HUES48 (cell line): ENCODE measurements around the gene FKBP15.
"Not testable (repeated sequence)": the region's sequence is repeated elsewhere in the genome, so short reads cannot be mapped to it uniquely, and the experiment has no call there.

Experiments
- H3K27ac ChIP-seq: one replicate; pipeline ENCODE4 v1.7.0; 2013; ENCODE audit warnings: low read depth, low read length, inconsistent platforms
- H3K27me3 ChIP-seq: 2 replicates; pipeline ENCODE4 v1.6.1; 2013; ENCODE audit warnings: mild to moderate bottlenecking, low read length; ENCODE audit not compliant: control insufficient read depth, insufficient read depth
- H3K36me3 ChIP-seq: 2 replicates; pipeline ENCODE4 v1.6.1; 2013; ENCODE audit warnings: low read length; ENCODE audit not compliant: control insufficient read depth, insufficient read depth
- H3K4me1 ChIP-seq: 2 replicates; pipeline ENCODE4 v1.6.1; 2013; ENCODE audit warnings: mild to moderate bottlenecking, low read length; ENCODE audit not compliant: control insufficient read depth, insufficient read depth
- H3K4me3 ChIP-seq: 2 replicates; pipeline ENCODE4 v1.5.1; 2013; ENCODE audit warnings: mild to moderate bottlenecking, low read depth, low read length
- H3K9ac ChIP-seq: 2 replicates; pipeline ENCODE4 v1.6.1; 2013; ENCODE audit warnings: mild to moderate bottlenecking, low read depth, low read length, moderate library complexity
- H3K9me3 ChIP-seq: 2 replicates; pipeline ENCODE4 v1.6.1; 2013; ENCODE audit warnings: low read length; ENCODE audit not compliant: control insufficient read depth, insufficient read depth

Gene FKBP15

DNA sequence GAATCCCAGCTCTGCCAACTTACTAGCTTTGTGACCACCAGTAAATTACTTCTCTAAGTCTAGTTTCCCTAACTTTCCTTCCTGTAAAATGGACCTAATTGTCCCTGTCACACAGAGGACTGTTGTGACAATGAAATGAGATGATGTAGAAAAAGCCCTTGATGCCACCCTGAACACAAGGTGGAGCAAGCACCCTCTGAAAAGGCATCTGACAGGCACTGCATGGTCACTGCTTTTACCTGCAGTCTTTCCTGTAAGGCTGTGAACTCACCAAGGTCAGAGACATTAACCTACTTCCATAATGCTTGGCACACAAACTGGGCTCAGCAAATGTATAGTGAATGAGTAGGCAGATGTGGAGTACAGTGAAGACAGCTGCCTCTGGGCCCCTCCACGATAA is 64.2 kb downstream of the FKBP15 start:
- H3K9ac ChIP-seq: no peak overlapping the region
- H3K27me3 ChIP-seq: peaks cover 9% of the 10 kb centered on the region
- H3K9me3 ChIP-seq: no peaks in the 10 kb centered on the region
- no peak overlapping the region for H3K27ac ChIP-seq
- peaks cover 16% of the 10 kb centered on the region for H3K4me1 ChIP-seq
- H3K36me3 ChIP-seq: peaks cover 3% of the 10 kb centered on the region; the same call in 1 of the 2 replicates
- no peak overlapping the region for H3K4me3 ChIP-seq

DNA sequence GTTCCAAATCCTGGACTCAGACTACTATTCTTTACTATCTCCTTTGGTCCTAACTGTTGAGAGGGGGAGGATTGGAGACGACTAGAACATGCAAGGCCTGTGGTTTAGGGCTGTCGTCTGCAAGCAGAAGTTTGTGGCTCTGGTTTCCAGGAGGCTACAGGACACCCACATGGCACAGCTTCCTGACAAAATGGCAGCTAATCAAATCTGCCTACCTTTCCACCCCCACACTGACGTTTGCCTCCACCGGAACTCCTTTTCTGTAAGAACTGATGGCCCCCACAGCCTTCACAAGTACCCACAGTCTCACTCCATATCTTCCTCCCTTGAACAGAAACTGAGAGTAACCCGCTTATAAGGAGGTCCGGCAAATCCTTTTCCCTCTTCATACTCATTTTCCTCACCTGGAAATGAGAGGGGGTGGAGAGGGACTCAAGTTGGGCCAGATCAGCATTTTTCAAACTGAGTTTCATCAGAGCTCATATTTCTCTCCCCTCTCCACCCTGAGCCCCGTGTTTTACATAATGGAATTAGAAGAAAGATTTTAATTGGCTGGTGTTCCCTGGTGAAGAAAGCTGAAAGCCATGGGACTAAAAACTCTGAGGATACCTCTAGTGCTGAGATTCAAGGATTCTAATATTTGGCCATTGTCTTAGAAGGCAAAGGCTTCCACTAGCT is 65.0 kb downstream of the FKBP15 start:
- no peaks in the 10 kb centered on the region for H3K9me3 ChIP-seq
- H3K4me1 ChIP-seq: peaks cover 9% of the 10 kb centered on the region
- no peak overlapping the region for H3K4me3 ChIP-seq
- no peak overlapping the region for H3K27ac ChIP-seq
- peaks cover 15% of the 10 kb centered on the region for H3K27me3 ChIP-seq
- H3K36me3 ChIP-seq: no peaks in the 10 kb centered on the region
- no peak overlapping the region for H3K9ac ChIP-seq

GRCh38 chr9:113154946-113155345 is 66.1 kb downstream of the FKBP15 start:
- Histone ChIP-seq H3K27me3 (peaks cover 15% of the 10 kb centered on the region), H3K9ac (no peak overlapping the region), H3K27ac (no peak overlapping the region), H3K9me3 (no peaks in the 10 kb centered on the region), H3K36me3 (no peaks in the 10 kb centered on the region), H3K4me3 (no peak overlapping the region), H3K4me1 (no peaks in the 10 kb centered on the region; the same call in 1 of the 2 replicates)

GRCh38 chr9:113154471-113154870 is 66.6 kb downstream of the FKBP15 start:
- Histone ChIP-seq H3K9ac (no peak overlapping the region), H3K4me1 (no peaks in the 10 kb centered on the region; the same call in 1 of the 2 replicates), H3K9me3 (no peaks in the 10 kb centered on the region), H3K4me3 (no peak overlapping the region), H3K27me3 (peaks cover 15% of the 10 kb centered on the region), H3K36me3 (no peaks in the 10 kb centered on the region), H3K27ac (no peak overlapping the region)

GRCh38 chr9:113153599-113153998 is 67.5 kb downstream of the FKBP15 start:
- Histone ChIP-seq H3K27ac (no peak overlapping the region), H3K4me1 (no peaks in the 10 kb centered on the region; the same call in 1 of the 2 replicates), H3K27me3 (peaks cover 15% of the 10 kb centered on the region), H3K9ac (no peak overlapping the region), H3K36me3 (no peaks in the 10 kb centered on the region), H3K4me3 (no peak overlapping the region), H3K9me3 (no peaks in the 10 kb centered on the region)

DNA sequence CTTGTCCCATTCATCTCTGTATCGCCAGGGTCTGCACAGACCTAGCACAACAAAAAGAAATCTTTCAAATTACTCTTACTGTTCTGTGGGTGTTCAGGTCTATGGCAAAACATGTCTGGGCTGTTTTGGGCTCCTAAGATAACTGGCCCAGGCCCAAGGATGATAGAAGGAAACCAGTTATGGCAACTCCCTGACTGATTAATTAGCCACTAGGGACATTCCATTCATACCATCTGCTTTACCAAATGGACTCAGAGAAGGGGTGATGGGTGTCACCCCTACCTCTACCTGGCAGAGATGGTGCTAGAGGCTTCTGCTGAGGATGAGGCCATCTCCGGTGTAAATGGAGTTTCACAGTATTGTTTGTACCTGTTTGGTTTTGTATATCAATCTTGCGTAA is 68.4 kb downstream of the FKBP15 start:
- Histone ChIP-seq H3K4me3 (no peak overlapping the region), H3K9ac (no peak overlapping the region), H3K27ac (no peak overlapping the region), H3K36me3 (no peaks in the 10 kb centered on the region), H3K9me3 (no peaks in the 10 kb centered on the region), H3K4me1 (no peaks in the 10 kb centered on the region; the same call in 1 of the 2 replicates), H3K27me3 (peaks cover 15% of the 10 kb centered on the region)

- Histone ChIP-seq H3K4me3 (peak overlapping the region; percentile 86), H3K27ac (no peak overlapping the region), H3K36me3 (no peaks in the 10 kb centered on the region), H3K9ac (no peak overlapping the region), H3K9me3 (no peaks in the 10 kb centered on the region), H3K27me3 (peaks cover 15% of the 10 kb centered on the region), H3K4me1 (no peaks in the 10 kb centered on the region)
These were observed 69.1 kb downstream of the FKBP15 start for GRCh38 chr9:113151696-113152630.

DNA sequence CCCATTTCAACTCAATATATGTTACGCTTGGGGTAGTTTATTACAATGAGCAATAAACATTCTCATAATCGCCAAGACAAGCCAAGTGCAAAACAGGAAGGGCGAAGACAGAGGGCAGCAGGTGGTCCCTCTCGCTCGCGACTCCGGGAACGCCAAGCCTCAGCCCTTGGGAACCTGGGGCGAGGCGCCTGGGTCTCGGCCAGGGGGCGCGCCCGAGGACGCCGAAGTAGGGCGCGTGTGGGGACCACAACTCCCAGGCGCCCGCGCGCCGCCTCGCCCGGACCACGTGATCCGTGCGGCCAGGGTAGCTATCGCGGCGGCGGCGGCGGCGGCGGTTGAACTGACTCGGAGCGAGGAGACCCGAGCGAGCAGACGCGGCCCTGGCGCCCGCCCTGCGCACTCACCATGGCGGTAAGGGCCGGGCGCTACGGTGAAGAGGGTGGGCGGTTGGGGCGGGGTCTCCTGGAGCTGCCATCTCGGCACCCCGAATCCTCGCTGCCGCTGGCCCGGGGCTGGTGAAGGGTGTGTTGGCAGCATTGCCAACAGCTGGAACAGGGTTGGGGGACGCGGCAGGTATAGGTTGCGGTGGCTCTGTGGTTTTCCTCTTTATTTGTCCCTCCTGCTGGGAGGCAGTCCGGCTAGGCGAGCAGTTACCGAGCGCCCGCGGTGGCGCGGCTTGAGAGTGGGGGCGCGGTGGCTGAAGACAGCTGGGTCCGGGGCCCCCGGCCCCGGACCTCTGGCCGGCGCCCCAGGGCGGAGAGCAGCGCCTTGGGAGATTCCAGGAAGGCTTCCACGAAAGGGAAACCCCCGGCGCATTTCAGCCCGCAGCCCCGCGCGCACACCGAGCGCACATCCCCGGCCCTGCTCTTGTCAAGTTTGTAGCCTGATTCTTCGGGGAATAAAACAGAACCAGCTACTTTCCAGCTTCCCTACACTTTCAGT is 70.1 kb downstream of the FKBP15 start, which contains the start of gene SLC31A2:
Gene SLC31A2, plus strand, starts transcription at position 338 of the 942 bp plus-strand sequence. Its CDS starts 68 bp downstream, at position 406.
- no peaks in the 10 kb centered on the region for H3K4me1 ChIP-seq
- no peaks in the 10 kb centered on the region for H3K36me3 ChIP-seq
- H3K9me3 ChIP-seq: no peaks in the 10 kb centered on the region
- H3K9ac ChIP-seq: no peak within 1 kb of the TSS
- peak within 1 kb of the TSS; percentile 86 for H3K4me3 ChIP-seq
- no peak within 1 kb of the TSS for H3K27ac ChIP-seq
- peaks cover 15% of the 10 kb centered on the region for H3K27me3 ChIP-seq

- H3K27me3 ChIP-seq: peaks cover 15% of the 10 kb centered on the region
- H3K4me3 ChIP-seq, H3K36me3 ChIP-seq, H3K4me1 ChIP-seq, H3K9ac ChIP-seq, H3K27ac ChIP-seq, H3K9me3 ChIP-seq: not testable (repeated sequence)
These were observed 71.5 kb downstream of the FKBP15 start for GRCh38 chr9:113149561-113149960.

DNA sequence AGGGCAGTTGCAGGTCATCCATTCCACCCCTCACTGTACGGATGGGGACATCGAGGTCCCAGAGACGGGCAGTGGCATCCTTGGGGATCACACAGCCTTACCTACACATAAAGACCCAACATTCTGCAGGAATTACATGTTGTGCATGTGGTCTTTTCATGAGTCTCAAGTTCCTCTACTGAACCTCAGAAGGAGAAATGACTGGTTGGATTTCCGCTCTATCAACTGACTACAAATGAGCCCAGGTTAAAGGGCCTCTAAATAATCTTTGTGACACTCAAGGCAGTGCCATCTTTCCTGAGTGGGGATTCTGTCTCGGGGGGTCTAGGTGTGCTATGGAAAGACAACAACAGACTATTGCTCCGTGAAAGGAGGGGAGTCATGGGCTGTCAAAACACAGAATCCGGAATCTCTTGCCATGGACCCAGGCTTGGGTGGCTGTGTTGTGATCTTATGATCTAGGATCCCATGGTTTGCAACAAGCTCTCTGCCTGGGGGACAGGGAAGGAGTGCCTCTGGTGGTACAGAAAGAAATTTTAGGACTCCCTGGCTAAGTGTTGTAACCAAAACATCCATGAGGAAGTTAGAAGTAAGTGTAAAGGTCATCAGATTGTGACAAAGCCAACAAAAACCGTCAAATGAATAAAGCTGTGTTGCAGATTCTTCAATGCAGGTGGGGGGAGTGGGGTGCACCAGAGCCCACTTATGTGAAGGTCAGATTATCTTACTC is 72.1 kb downstream of the FKBP15 start:
- H3K9me3 ChIP-seq: no peaks in the 10 kb centered on the region
- no peak overlapping the region for H3K27ac ChIP-seq
- peaks cover 15% of the 10 kb centered on the region for H3K27me3 ChIP-seq
- H3K4me3 ChIP-seq: no peak overlapping the region
- no peaks in the 10 kb centered on the region for H3K4me1 ChIP-seq
- H3K9ac ChIP-seq: no peak overlapping the region
- no peaks in the 10 kb centered on the region for H3K36me3 ChIP-seq
